PFSK-1 (cell line): ENCODE data around the gene BOC.

Source experiments
- FOXP2 ChIP-seq: optimal IDR thresholded peaks from 2 replicates; pipeline ENCODE3; 2011; ENCODE audit warnings: borderline replicate concordance, control low read depth, inconsistent platforms; ENCODE audit not compliant: insufficient read depth; ENCODE audit errors: extremely low read length, extremely low read depth
- POLR2AphosphoS5 ChIP-seq: IDR thresholded peaks from 2 replicates; pipeline ENCODE4 v1.6.1; 2012; ENCODE audit warnings: low read depth, mild to moderate bottlenecking, control low read depth, low read length, moderate library complexity
- SIN3A ChIP-seq: IDR thresholded peaks from 2 replicates; pipeline ENCODE4 v1.6.1; 2012; ENCODE audit warnings: mild to moderate bottlenecking, low read length, moderate library complexity, borderline replicate concordance; ENCODE audit not compliant: insufficient read depth
- TAF1 ChIP-seq: IDR thresholded peaks from 2 replicates; pipeline ENCODE4 v1.6.1; 2012; ENCODE audit warnings: low read length, control low read depth, borderline replicate concordance; ENCODE audit not compliant: insufficient read depth
- TF ChIP-seq, protein P1 (sequence below), 2 experiments: IDR thresholded peaks; 2 replicates each; pipeline versions ENCODE4 v1.6.1 to v1.8.0; 2011 to 2012; ENCODE audit warnings: low read depth in 2 of 2, low read length in 2 of 2, control low read depth in 1 of 2, inconsistent platforms in 1 of 2, mild to moderate bottlenecking in 1 of 2, moderate library complexity in 1 of 2; ENCODE audit not compliant: insufficient read depth in 1 of 2

BOC gene

DNA sequence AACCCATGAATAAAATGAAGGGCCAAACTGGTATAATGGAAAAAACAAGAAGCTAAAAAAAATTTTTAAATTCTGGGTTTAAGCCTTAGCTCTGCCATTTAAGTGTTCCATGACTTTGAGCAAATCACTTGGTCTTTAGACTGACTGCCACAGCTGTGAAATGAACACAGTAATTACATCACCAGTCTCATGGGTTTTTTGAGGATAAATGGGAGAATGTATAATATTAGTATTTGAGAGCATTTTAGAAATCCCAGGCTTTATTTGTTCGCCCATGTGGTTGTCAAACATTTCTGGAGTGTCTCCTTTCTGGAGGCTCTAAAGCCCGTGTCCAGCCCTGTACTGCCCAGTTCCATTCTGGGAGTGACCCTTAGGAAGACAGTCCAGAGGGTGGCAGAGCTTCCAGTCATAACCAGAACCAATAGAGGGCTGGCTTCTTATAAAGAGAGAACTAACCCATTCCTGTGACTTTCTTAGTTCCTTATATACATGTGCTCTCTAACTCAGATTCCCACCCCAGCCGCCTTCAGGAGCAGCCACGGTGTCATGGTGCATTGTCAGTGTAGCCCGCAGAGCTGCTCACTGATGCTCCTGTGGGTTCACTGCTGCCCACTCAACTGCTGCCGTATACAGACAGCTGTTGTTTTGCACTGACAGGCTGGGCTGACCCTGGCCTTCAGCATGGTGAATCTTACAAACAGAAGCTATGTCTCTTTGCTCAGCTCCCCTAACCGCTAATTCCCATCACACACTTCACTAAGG is 44.7 kb downstream of the BOC start:
- TF ChIP-seq POLR2AphosphoS5: no peak
- TF ChIP-seq, protein P1, sequence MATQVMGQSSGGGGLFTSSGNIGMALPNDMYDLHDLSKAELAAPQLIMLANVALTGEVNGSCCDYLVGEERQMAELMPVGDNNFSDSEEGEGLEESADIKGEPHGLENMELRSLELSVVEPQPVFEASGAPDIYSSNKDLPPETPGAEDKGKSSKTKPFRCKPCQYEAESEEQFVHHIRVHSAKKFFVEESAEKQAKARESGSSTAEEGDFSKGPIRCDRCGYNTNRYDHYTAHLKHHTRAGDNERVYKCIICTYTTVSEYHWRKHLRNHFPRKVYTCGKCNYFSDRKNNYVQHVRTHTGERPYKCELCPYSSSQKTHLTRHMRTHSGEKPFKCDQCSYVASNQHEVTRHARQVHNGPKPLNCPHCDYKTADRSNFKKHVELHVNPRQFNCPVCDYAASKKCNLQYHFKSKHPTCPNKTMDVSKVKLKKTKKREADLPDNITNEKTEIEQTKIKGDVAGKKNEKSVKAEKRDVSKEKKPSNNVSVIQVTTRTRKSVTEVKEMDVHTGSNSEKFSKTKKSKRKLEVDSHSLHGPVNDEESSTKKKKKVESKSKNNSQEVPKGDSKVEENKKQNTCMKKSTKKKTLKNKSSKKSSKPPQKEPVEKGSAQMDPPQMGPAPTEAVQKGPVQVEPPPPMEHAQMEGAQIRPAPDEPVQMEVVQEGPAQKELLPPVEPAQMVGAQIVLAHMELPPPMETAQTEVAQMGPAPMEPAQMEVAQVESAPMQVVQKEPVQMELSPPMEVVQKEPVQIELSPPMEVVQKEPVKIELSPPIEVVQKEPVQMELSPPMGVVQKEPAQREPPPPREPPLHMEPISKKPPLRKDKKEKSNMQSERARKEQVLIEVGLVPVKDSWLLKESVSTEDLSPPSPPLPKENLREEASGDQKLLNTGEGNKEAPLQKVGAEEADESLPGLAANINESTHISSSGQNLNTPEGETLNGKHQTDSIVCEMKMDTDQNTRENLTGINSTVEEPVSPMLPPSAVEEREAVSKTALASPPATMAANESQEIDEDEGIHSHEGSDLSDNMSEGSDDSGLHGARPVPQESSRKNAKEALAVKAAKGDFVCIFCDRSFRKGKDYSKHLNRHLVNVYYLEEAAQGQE (IDR thresholded peaks at IDR 0.05; ENCODE audit: insufficient read depth in 1 of 2, low read depth in 2 of 2, low read length in 2 of 2): no peak
- TF ChIP-seq SIN3A: no peak
- no peak for TF ChIP-seq FOXP2
- no peak for TF ChIP-seq TAF1

DNA sequence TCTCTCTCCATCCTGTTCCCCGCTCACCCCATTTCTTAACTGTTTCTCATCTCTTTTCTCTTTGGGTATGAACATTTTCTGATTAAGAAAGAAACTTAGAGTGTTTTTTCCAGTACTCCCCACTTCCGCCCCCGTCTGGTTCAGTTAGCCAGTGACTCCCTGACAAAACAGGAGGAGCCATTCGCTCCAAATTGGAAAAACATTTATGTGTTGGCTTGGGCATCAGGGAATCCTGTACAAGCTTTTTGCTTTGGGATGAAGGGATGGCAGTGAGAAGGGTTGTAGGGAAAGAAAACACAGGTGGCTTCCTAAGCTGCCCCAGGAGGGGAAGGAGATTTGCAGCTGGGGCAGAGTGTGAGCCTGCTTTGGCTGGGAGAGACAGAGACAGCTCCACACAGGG is 47.0 kb downstream of the BOC start:
- no peak for TF ChIP-seq SIN3A
- no peak for TF ChIP-seq POLR2AphosphoS5
- TF ChIP-seq FOXP2: no peak
- TF ChIP-seq TAF1: no peak

DNA sequence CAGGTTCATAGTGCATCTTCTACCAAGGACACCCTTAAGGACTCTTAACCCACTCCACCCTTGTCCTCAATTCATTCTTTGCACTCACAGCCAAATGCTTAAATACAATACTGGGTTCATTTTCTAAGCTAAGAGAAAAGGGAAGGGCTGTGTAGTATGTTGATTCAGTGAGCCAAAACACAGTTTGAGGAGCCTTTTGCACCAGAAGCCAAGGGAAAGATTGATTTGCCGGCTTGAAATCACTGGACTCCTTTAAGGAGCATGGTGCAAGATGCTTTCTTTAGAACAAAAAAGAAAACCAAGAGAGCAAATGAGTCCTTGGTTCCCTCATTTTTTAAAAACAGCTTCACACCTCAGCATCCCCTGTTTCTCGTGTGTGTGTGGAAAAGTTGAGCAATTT is 47.8 kb downstream of the BOC start:
- TF ChIP-seq, protein P1 (IDR thresholded peaks at IDR 0.05; ENCODE audit: insufficient read depth in 1 of 2, low read depth in 2 of 2, low read length in 2 of 2): no peak
- TF ChIP-seq POLR2AphosphoS5 (no peak), TAF1 (no peak)

DNA sequence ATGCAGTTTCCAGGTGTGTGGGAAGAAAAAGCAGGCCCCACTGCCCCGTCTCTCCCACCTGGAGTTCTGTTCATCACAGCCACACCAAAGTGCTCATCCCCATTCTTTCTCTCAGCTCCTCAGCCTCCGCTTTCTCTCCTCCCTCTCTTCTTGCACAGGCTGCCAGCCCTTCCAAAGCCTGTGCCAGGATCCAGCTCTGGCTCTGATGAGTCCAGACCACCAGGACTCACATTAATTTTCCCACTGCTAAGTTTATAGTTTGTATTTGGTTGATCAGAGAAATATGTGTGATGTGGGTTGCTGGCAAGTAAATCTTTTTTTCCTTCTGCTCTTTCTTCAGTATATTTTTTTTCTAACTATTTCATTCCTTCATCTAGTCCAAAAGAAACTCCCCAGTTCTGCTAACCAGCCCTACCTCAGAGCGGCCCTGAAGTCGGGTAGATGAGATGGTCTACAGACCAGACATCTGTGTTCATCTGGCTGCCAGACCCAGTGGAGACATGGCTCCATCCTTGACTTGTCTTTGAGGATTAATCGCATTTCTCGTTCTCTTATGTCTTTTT is 49.8 kb downstream of the BOC start:
- no peak for TF ChIP-seq FOXP2
- no peak for TF ChIP-seq POLR2AphosphoS5
- TF ChIP-seq TAF1: no peak

- no peak for TF ChIP-seq POLR2AphosphoS5
- TF ChIP-seq TAF1: no peak
- TF ChIP-seq, protein P1 (IDR thresholded peaks at IDR 0.05; ENCODE audit: insufficient read depth in 1 of 2, low read depth in 2 of 2, low read length in 2 of 2): no peak
These were observed 50.4 kb downstream of the BOC start for GRCh38 chr3:113261626-113262303.

DNA sequence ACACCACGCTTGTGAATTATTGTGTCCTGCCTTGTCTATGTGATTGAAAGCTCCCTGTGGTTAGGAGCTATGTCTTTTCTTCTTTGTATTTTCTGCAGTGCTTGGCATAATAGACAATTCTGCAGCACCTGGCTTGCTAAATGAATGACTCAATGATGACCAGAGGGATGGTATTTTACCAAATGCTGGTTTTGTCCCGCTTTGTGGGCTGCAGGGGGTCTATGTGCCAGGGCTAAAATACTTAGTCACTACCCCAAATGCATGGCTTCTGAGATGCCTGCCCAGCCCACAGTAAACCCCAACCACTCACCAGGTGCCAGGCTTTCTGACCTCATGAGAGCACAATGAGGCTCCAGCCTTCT is 50.9 kb downstream of the BOC start:
- TF ChIP-seq, protein P1 (IDR thresholded peaks at IDR 0.05; ENCODE audit: insufficient read depth in 1 of 2, low read depth in 2 of 2, low read length in 2 of 2): no peak
- TF ChIP-seq POLR2AphosphoS5 (no peak), SIN3A (no peak), FOXP2 (no peak), TAF1 (no peak)
